NCI-H1694 (cell line): ENCODE data around the gene SH2D3C.
"Not testable (repeated sequence)": the region's sequence is repeated elsewhere in the genome, so short reads cannot be mapped to it uniquely, and the experiment has no call there.

Experiments
- DNase-seq: peaks from one replicate; lab custom pipeline; 2025; lab: John Stamatoyannopoulos, UW

The SH2D3C gene

GRCh38 chr9:127767410-127767809, 11.1 kb downstream of the SH2D3C start:
- no peak for DNase-seq

GRCh38 chr9:127765418-127765817, 13.0 kb downstream of the SH2D3C start:
- no peak for DNase-seq

GRCh38 chr9:127763918-127764384, 14.5 kb downstream of the SH2D3C start:
- no peak for DNase-seq

GRCh38 chr9:127762111-127762676, 16.3 kb downstream of the SH2D3C start:
- no peak for DNase-seq

GRCh38 chr9:127761491-127761956, 16.9 kb downstream of the SH2D3C start:
- no peak for DNase-seq

GRCh38 chr9:127761061-127761460, 17.4 kb downstream of the SH2D3C start:
- no peak for DNase-seq

GRCh38 chr9:127758843-127759242, 19.6 kb downstream of the SH2D3C start:
- no peak for DNase-seq

GRCh38 chr9:127756776-127757175, 21.7 kb downstream of the SH2D3C start:
- DNase-seq: not testable (repeated sequence)

GRCh38 chr9:127756233-127756632, 22.2 kb downstream of the SH2D3C start:
- DNase-seq: no peak

GRCh38 chr9:127755061-127756060, 23.1 kb downstream of the SH2D3C start:
- DNase-seq: peak; percentile 43

GRCh38 chr9:127754099-127755060, 24.1 kb downstream of the SH2D3C start:
- DNase-seq: no peak

- DNase-seq: no peak
Measured at GRCh38 chr9:127753622-127754021, 24.8 kb downstream of the SH2D3C start.

GRCh38 chr9:127753148-127753547, 25.3 kb downstream of the SH2D3C start:
- DNase-seq: no peak

GRCh38 chr9:127751269-127752054, 27.0 kb downstream of the SH2D3C start:
- DNase-seq: no peak

GRCh38 chr9:127749090-127749787, 29.2 kb downstream of the SH2D3C start:
- no peak for DNase-seq

- no peak for DNase-seq
Measured at GRCh38 chr9:127746959-127747569, 31.4 kb downstream of the SH2D3C start.

- DNase-seq: no peak
Measured at GRCh38 chr9:127744398-127745110, 33.9 kb downstream of the SH2D3C start.

- peak; percentile 65 for DNase-seq
Measured at GRCh38 chr9:127742435-127743088, 35.9 kb downstream of the SH2D3C start.
